ENCODE measurements around the gene AKR1C8.

The AKR1C8 gene

GRCh38 chr10:5151076-5151475 is 33.9 kb downstream of the AKR1C8 start:
- Mint-ChIP-seq H3K27ac (no peak overlapping the region), H3K4me3 (no peak overlapping the region), H3K4me1 (peaks cover 6% of the 10 kb centered on the region), H3K36me3 (ENCODE audit: low read depth) (no peaks in the 10 kb centered on the region), H3K27me3 (ENCODE audit: low read depth) (no peaks in the 10 kb centered on the region), H3K9me3 (peaks cover 25% of the 10 kb centered on the region)
- TF ChIP-seq CTCF (IDR thresholded peaks at IDR 0.05; ENCODE audit: unreplicated experiment in 3 of 3): no peak

- no peak overlapping the region for H3K27ac Mint-ChIP-seq
- peaks cover 6% of the 10 kb centered on the region for H3K4me1 Mint-ChIP-seq
- no peak overlapping the region for H3K4me3 Mint-ChIP-seq
- TF ChIP-seq CTCF (IDR thresholded peaks at IDR 0.05; ENCODE audit: unreplicated experiment in 3 of 3): no peak
- no peaks in the 10 kb centered on the region for H3K27me3 Mint-ChIP-seq (ENCODE audit: low read depth)
- peaks cover 22% of the 10 kb centered on the region for H3K9me3 Mint-ChIP-seq
- no peaks in the 10 kb centered on the region for H3K36me3 Mint-ChIP-seq (ENCODE audit: low read depth)
These were observed 36.3 kb downstream of the AKR1C8 start for GRCh38 chr10:5148678-5149032.

- H3K27me3 Mint-ChIP-seq (ENCODE audit: low read depth): no peaks in the 10 kb centered on the region
- H3K9me3 Mint-ChIP-seq: peaks cover 19% of the 10 kb centered on the region
- TF ChIP-seq CTCF (IDR thresholded peaks at IDR 0.05; ENCODE audit: unreplicated experiment in 3 of 3): no peak
- no peaks in the 10 kb centered on the region for H3K36me3 Mint-ChIP-seq (ENCODE audit: low read depth)
- H3K4me1 Mint-ChIP-seq: peaks cover 6% of the 10 kb centered on the region
- no peak overlapping the region for H3K27ac Mint-ChIP-seq
- no peak overlapping the region for H3K4me3 Mint-ChIP-seq
These were observed 36.8 kb downstream of the AKR1C8 start for GRCh38 chr10:5147981-5148677.

GRCh38 chr10:5147255-5147980 is 37.5 kb downstream of the AKR1C8 start:
- Mint-ChIP-seq H3K4me3 (no peak overlapping the region), H3K27me3 (ENCODE audit: low read depth) (no peaks in the 10 kb centered on the region), H3K27ac (no peak overlapping the region), H3K9me3 (peaks cover 17% of the 10 kb centered on the region), H3K36me3 (ENCODE audit: low read depth) (no peaks in the 10 kb centered on the region), H3K4me1 (peaks cover 6% of the 10 kb centered on the region)
- no peak for TF ChIP-seq CTCF (IDR thresholded peaks at IDR 0.05; ENCODE audit: unreplicated experiment in 3 of 3)

- Mint-ChIP-seq H3K27me3 (ENCODE audit: low read depth) (no peaks in the 10 kb centered on the region), H3K36me3 (ENCODE audit: low read depth) (no peaks in the 10 kb centered on the region), H3K4me3 (no peak overlapping the region), H3K27ac (no peak overlapping the region), H3K4me1 (peaks cover 6% of the 10 kb centered on the region), H3K9me3 (peaks cover 17% of the 10 kb centered on the region)
- TF ChIP-seq CTCF (IDR thresholded peaks at IDR 0.05; ENCODE audit: unreplicated experiment in 3 of 3): no peak
These were observed 38.1 kb downstream of the AKR1C8 start for GRCh38 chr10:5146920-5147254.

- H3K27ac Mint-ChIP-seq: no peak overlapping the region
- H3K4me1 Mint-ChIP-seq: peaks cover 6% of the 10 kb centered on the region
- no peak overlapping the region for H3K4me3 Mint-ChIP-seq
- H3K27me3 Mint-ChIP-seq (ENCODE audit: low read depth): no peaks in the 10 kb centered on the region
- no peaks in the 10 kb centered on the region for H3K36me3 Mint-ChIP-seq (ENCODE audit: low read depth)
- TF ChIP-seq CTCF (IDR thresholded peaks at IDR 0.05; ENCODE audit: unreplicated experiment in 3 of 3): no peak
- peaks cover 23% of the 10 kb centered on the region for H3K9me3 Mint-ChIP-seq
These were observed 41.8 kb downstream of the AKR1C8 start for GRCh38 chr10:5143137-5143536.

Measured in nephron (organoid).